Suprapubic skin (tissue), 4 donors: ENCODE results near the gene FBXL22.
A peak's percentile ranks its signal among the peaks of the same experiment; 100 is the strongest.

Experiments
- CTCF ChIP-seq, 2 donors: fragments of 200-600 bp in 1 of 2; fragments of 450-650 bp in 1 of 2; sonication (generic) in 1 of 2; IDR thresholded peaks; one replicate each; pipeline ENCODE4 v1.5.1; 2016 to 2019; ENCODE audit warnings: antibody characterized with exemption in 2 of 2, mild to moderate bottlenecking in 1 of 2, moderate library complexity in 1 of 2
- POLR2A ChIP-seq, 2 donors: fragments of 450-650 bp; IDR thresholded peaks; one replicate each; pipeline ENCODE4 v1.6.1; 2017; ENCODE audit warnings: antibody characterized with exemption in 2 of 2, mild to moderate bottlenecking in 2 of 2, moderate library complexity in 2 of 2
- POLR2AphosphoS5 ChIP-seq, 3 donors: sonication (generic); formaldehyde crosslinking; IDR thresholded peaks; one replicate each; pipeline ENCODE4 v1.6.1; 2017; ENCODE audit warnings: antibody characterized with exemption in 3 of 3

- peak; percentile 31 to 81 for TF ChIP-seq CTCF (IDR thresholded peaks at IDR 0.05)
- TF ChIP-seq POLR2A (IDR thresholded peaks at IDR 0.05), result no peak
- peak in 1 of 3 donors; percentile 43 for TF ChIP-seq POLR2AphosphoS5 (IDR thresholded peaks at IDR 0.05)
Measured at GRCh38 chr15:63599401-63600000, 2.3 kb downstream of the FBXL22 start.
